Measurements from ENCODE around the gene ZNF438. TPM values are rescaled to one million over a fixed set of nuclear protein-coding genes. Genes with fewer than 3 reads are reported as not detected.

Gene ZNF438
- total RNA-seq, 4 donors from 2014 or later: 10.3 to 14.6 (median 13.6) TPM

DNA sequence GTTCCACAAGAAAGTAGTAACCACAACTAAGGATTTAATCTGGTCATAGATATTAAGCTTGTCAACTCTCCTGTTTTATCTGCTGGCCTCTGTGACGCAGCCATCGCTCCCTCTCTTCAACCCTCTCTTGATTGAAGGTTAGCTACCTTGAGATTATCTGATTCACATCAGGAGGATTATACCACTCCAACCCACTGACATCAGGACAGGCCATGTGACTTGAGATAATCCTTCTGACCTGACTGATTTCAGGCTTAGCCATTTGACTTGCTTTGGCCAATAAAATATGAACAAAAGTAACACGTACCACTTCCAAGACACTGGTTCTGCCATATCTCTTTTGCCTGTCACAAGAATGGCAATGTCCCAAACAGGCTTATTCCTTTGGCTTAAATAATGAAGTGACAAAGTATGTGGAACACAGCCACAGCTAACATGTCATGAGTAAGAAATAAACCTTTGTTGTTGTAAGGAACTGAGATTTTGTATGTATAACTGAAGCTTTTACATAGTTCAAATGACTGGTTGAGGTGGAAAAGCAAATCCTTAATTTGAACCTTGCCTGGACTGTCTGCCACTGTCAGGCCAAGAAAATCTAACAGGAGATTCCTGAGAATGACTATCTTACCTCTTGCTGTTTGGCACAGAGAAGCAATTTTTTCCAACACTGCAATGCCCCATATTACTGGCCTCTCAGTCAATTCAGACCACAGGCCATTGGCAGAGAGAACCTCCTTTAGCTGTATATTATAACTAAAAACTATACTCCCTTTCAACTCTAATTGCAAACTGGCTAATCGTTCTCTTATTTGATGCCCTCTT lies 13.9 kb downstream of the ZNF438 start:
- no peaks in the 10 kb centered on the region for H3K27me3 ChIP-seq
- no peaks in the 10 kb centered on the region for H3K9me3 ChIP-seq
- TF ChIP-seq POLR2A (IDR thresholded peaks at IDR 0.05) (no peak), POLR2AphosphoS5 (IDR thresholded peaks at IDR 0.05) (peak; percentile 38)
- H3K27ac ChIP-seq: peak overlapping the region in 3 of 4 donors; percentile 1 to 24 (median 16)
- no peaks in the 10 kb centered on the region for H3K36me3 ChIP-seq
- 59 to 72% methylated on average over 4 of the region's 4 CpGs for WGBS, 2 donors (ENCODE audit: low coverage in 1 of 2)
- no peak overlapping the region for H3K4me3 ChIP-seq
- ATAC-seq: no peak
- peaks cover 0 to 40% (median 0%) of the 10 kb centered on the region in 3 donors for H3K4me1 ChIP-seq

DNA sequence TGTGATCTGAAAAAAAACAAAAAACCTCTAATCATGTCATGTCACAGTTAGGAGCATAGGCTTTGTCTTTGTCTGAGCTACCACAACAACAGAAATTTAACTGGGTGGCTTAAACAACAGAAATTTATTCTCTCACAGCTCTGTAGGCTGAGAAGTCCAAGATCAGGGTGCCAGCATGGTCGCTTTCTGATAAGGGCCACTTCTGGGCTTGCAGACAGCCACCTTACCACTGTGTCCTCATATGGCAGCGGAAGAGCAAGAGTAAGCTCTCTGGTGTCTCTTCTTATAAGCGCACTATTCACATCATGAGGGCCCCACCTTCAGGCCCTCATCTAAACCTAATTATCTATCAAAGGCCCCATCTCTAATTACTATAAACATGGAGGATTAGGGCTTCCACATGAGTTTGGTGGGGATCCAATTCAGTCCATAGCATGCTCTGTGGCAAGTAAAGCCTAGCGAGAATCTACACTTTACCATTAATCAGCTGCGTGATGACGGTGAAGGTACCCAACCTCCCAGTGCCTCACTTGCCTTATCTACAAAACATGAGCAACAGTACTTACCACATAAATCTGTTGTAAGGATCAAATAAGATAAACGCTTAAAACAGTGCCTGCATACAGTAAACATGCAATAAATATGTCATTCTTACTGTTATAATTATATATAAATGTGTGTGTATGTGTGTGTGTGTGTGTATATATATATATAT lies 17.3 kb downstream of the ZNF438 start:
- Histone ChIP-seq H3K4me3 (no peak overlapping the region), H3K4me1 (peaks cover 0 to 40% (median 0%) of the 10 kb centered on the region in 3 donors), H3K36me3 (no peaks in the 10 kb centered on the region), H3K9me3 (no peaks in the 10 kb centered on the region), H3K27ac (no peak overlapping the region), H3K27me3 (no peaks in the 10 kb centered on the region)
- TF ChIP-seq, protein P1, sequence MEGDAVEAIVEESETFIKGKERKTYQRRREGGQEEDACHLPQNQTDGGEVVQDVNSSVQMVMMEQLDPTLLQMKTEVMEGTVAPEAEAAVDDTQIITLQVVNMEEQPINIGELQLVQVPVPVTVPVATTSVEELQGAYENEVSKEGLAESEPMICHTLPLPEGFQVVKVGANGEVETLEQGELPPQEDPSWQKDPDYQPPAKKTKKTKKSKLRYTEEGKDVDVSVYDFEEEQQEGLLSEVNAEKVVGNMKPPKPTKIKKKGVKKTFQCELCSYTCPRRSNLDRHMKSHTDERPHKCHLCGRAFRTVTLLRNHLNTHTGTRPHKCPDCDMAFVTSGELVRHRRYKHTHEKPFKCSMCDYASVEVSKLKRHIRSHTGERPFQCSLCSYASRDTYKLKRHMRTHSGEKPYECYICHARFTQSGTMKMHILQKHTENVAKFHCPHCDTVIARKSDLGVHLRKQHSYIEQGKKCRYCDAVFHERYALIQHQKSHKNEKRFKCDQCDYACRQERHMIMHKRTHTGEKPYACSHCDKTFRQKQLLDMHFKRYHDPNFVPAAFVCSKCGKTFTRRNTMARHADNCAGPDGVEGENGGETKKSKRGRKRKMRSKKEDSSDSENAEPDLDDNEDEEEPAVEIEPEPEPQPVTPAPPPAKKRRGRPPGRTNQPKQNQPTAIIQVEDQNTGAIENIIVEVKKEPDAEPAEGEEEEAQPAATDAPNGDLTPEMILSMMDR (IDR thresholded peaks at IDR 0.05): no peak
- TF ChIP-seq POLR2A (IDR thresholded peaks at IDR 0.05) (no peak), EP300 (IDR thresholded peaks at IDR 0.05) (no peak), POLR2AphosphoS5 (IDR thresholded peaks at IDR 0.05) (no peak)
- 94 to 95% methylated on average over 5 to 7 of the region's 7 CpGs for WGBS, 2 donors (ENCODE audit: low coverage in 1 of 2)
- no peak for ATAC-seq

DNA sequence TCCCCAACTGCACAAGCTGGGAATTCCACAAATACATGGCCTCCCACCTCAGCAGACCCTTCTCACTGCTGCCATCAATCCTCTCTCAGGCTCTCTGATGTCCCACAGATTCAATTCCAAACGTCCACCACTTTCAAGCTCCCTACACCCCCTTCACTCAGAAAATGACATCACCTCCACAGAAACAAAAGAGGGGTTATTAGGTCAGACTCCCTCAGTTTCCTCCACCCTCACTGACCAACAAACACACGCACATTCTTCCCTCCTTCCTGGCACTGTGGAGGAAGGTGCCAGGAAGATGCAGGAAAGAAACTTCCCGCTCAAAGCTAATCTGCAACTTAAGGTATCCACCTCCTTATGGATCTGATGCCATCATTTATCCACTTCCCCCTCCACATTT lies 18.3 kb downstream of the ZNF438 start:
- 62 to 94% methylated on average over 3 of the region's 3 CpGs for WGBS, 2 donors (ENCODE audit: low coverage in 1 of 2)
- no peaks in the 10 kb centered on the region for H3K27me3 ChIP-seq
- no peak for ATAC-seq

DNA sequence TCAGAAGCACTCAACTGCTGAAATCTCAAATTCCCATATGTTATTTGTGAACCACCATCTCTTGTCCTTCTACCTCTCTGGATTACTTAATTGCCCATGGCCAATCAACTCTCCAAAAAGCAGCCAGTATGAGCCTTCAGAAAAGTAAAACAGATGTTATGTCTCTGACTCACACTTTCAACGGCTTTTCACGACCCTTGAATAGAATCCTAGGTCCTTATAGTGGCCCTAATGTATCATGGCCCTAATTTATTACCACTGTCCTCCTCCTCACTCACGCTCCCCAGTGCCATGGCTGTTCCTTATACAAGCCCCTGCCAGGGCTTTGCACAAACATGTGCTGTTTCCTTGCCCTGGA lies 20.0 kb downstream of the ZNF438 start:
- ATAC-seq: no peak
- no peaks in the 10 kb centered on the region for H3K9me3 ChIP-seq
- no peaks in the 10 kb centered on the region for H3K36me3 ChIP-seq
- peaks cover 0 to 25% (median 0%) of the 10 kb centered on the region in 3 donors for H3K4me1 ChIP-seq
- H3K27ac ChIP-seq: peak overlapping the region in 1 of 4 donors; percentile 13
- no peaks in the 10 kb centered on the region for H3K27me3 ChIP-seq
- no peak overlapping the region for H3K4me3 ChIP-seq
- 64 to 73% methylated on average over 3 of the region's 3 CpGs for WGBS, 2 donors (ENCODE audit: low coverage in 1 of 2)
- no peak for TF ChIP-seq POLR2A (IDR thresholded peaks at IDR 0.05)
- TF ChIP-seq, protein P1 (IDR thresholded peaks at IDR 0.05): no peak
- no peak for TF ChIP-seq POLR2AphosphoS5 (IDR thresholded peaks at IDR 0.05)
- no peak for TF ChIP-seq EP300 (IDR thresholded peaks at IDR 0.05)

More for the DNA sequence above, 18.3 kb downstream of the ZNF438 start:
- TF ChIP-seq POLR2AphosphoS5 (IDR thresholded peaks at IDR 0.05) (no peak), POLR2A (IDR thresholded peaks at IDR 0.05) (no peak), EP300 (IDR thresholded peaks at IDR 0.05) (no peak)
- TF ChIP-seq, protein P1 (IDR thresholded peaks at IDR 0.05): no peak
- Histone ChIP-seq H3K36me3 (no peaks in the 10 kb centered on the region), H3K4me1 (peaks cover 0 to 31% (median 0%) of the 10 kb centered on the region in 3 donors), H3K27ac (no peak overlapping the region), H3K9me3 (no peaks in the 10 kb centered on the region), H3K4me3 (no peak overlapping the region)

DNA sequence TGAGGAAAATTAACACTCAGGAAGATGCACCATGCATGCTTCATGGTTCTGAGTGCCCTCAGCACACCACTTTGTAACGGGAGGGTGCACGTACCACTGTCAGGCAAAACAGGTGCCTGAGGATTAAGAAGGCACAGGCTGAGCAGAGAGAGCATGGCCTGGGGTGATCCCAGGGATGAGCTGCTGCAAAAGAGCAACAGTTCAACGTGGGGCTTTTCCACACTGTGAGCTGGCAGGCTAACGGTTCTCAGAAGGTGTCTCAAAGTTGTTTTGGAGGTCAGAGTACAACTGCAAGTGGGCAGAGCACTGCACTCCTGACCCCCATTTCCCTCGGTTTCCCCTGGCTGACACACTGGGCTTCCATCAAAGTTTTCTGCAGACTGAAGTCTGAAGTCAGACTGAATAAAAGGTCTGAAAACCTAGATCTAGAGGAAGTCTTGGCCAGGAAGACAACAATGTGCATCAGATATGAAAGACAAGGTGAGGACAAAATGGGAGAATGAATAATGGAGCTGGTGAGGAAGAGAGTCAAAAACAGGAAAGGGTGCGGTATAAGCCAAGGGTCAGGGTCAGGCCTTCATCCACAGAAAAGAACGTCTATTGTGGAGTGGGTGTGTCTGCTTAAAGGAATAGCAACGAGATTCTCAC lies 20.5 kb downstream of the ZNF438 start:
- 66 to 70% methylated on average over 4 to 7 of the region's 8 CpGs for WGBS, 2 donors (ENCODE audit: low coverage in 1 of 2)
- peak; percentile 34 for ATAC-seq
- Histone ChIP-seq H3K36me3 (no peaks in the 10 kb centered on the region), H3K9me3 (no peaks in the 10 kb centered on the region), H3K4me3 (no peak overlapping the region), H3K27ac (no peak overlapping the region), H3K27me3 (no peaks in the 10 kb centered on the region), H3K4me1 (peaks cover 0 to 25% (median 0%) of the 10 kb centered on the region in 3 donors)
- no peak for TF ChIP-seq POLR2A (IDR thresholded peaks at IDR 0.05)
- TF ChIP-seq, protein P1 (IDR thresholded peaks at IDR 0.05): no peak
- no peak for TF ChIP-seq POLR2AphosphoS5 (IDR thresholded peaks at IDR 0.05)
